Measurements from ENCODE around the gene EFCAB12.

- TF ChIP-seq, protein P1, sequence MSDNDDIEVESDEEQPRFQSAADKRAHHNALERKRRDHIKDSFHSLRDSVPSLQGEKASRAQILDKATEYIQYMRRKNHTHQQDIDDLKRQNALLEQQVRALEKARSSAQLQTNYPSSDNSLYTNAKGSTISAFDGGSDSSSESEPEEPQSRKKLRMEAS (IDR thresholded peaks at IDR 0.05) = peak; percentile 47; the same call in 1 of the 2 replicates
- TF ChIP-seq TAF1 (IDR thresholded peaks at IDR 0.05; ENCODE audit: low read depth) = no peak
- no peak for TF ChIP-seq YY1 (IDR thresholded peaks at IDR 0.05; ENCODE audit: low read depth)
- TF ChIP-seq EGR1 (IDR thresholded peaks at IDR 0.05) = no peak
- no peak for TF ChIP-seq FOXM1 (IDR thresholded peaks at IDR 0.05; ENCODE audit: borderline replicate concordance, low read depth)
- no peak for TF ChIP-seq EP300 (IDR thresholded peaks at IDR 0.05; ENCODE audit: borderline replicate concordance)
- no peak for TF ChIP-seq RAD21 (IDR thresholded peaks at IDR 0.05; ENCODE audit: low read depth)
- no peak for TF ChIP-seq CEBPB (IDR thresholded peaks at IDR 0.05)
Observed at GRCh38 chr3:129428376-129429079, at the start of gene EFCAB12.
